Caco-2 (cell line): ENCODE measurements around the gene CNKSR3. TPM values are rescaled to one million over a fixed set of nuclear protein-coding genes. Genes with fewer than 3 reads are reported as not detected.

ENCODE experiments used
- BruUV-seq: library from RNA; stranded (reverse); fragments of 400-500 nt; replicated peaks from 2 replicates; lab custom pipeline; 2021; lab: Mats Ljungman, UMichigan
- CTCF ChIA-PET: fragments of 300-600 bp; sonication (Branson Sonifier 250); formaldehyde crosslinking; loops from one replicate; lab custom pipeline; 2022; ENCODE audit warnings: antibody characterized with exemption; lab: Charles Lee
- POLR2A ChIA-PET: fragments of 300-600 bp; sonication (Branson Sonifier 250); formaldehyde crosslinking; loops from one replicate; lab custom pipeline; 2022; ENCODE audit warnings: antibody characterized with exemption; lab: Charles Lee
- DNase-seq, 2 experiments: peaks; one replicate each; pipeline versions ENCODE4 v3.0.0 to v3.0.0-alpha.2; 2020 to 2022
- H3K27me3 ChIP-seq: replicated peaks from 2 replicates; pipeline ENCODE4 v1.6.0; 2011; ENCODE audit warnings: low read length; ENCODE audit not compliant: control insufficient read depth, insufficient read depth
- H3K36me3 ChIP-seq: 2 replicates; pipeline ENCODE4 v1.5.1; 2011; ENCODE audit warnings: low read length; ENCODE audit not compliant: control insufficient read depth, insufficient read depth
- H3K4me1 ChIP-seq: fragments of 250-450 bp; sonication (Bioruptor Pico); 2 replicates; pipeline ENCODE4 v1.5.1; 2020; ENCODE audit warnings: mild to moderate bottlenecking
- H3K4me3 ChIP-seq: 2 replicates; pipeline ENCODE4 v1.5.1; 2011; ENCODE audit warnings: low read depth, mild to moderate bottlenecking, control low read depth, low read length
- H3K9me3 ChIP-seq: fragments of 250-450 bp; sonication (Bioruptor Pico); 2 replicates; pipeline ENCODE4 v1.5.1; 2020; ENCODE audit warnings: mild to moderate bottlenecking, moderate library complexity
- H3K27ac Mint-ChIP-seq: one replicate; pipeline ENCODE4 v1.8.0; 2022; ENCODE audit warnings: mixed read lengths; ENCODE audit not compliant: unreplicated experiment
- H3K27me3 Mint-ChIP-seq: one replicate; pipeline ENCODE4 v1.8.0; 2022; ENCODE audit warnings: mixed read lengths; ENCODE audit not compliant: insufficient read depth, unreplicated experiment
- H3K36me3 Mint-ChIP-seq: one replicate; pipeline ENCODE4 v1.8.0; 2022; ENCODE audit warnings: mild to moderate bottlenecking, mixed read lengths; ENCODE audit not compliant: insufficient read depth, unreplicated experiment
- H3K4me1 Mint-ChIP-seq: one replicate; pipeline ENCODE4 v1.8.0; 2022; ENCODE audit warnings: low read depth, mixed read lengths; ENCODE audit not compliant: unreplicated experiment
- H3K4me3 Mint-ChIP-seq: one replicate; pipeline ENCODE4 v1.8.0; 2022; ENCODE audit warnings: mild to moderate bottlenecking, moderate library complexity, mixed read lengths; ENCODE audit not compliant: unreplicated experiment
- H3K9me3 Mint-ChIP-seq: one replicate; pipeline ENCODE4 v1.8.0; 2022; ENCODE audit warnings: mixed read lengths; ENCODE audit not compliant: unreplicated experiment
- intact Hi-C: fragments of 100-400 bp; cut with micrococcal nuclease; formaldehyde crosslinking; loops from one replicate; pipeline ENCODE4 v1.10.0; 2022; ENCODE audit not compliant: unreplicated experiment
- total RNA-seq: library from RNA; stranded (reverse); gene quantifications from 2 replicates; pipeline ENCODE4 v1.2.3, GENCODE V29; 2022
- TF ChIP-seq, protein P1 (sequence below), 2 experiments: fragments of 200-600 bp in 1 of 2; IDR thresholded peaks; 1 replicate in 1 of 2; 2 replicates in 1 of 2; pipeline versions ENCODE4 v1.5.1 to v1.8.0; 2011 to 2022; ENCODE audit warnings: antibody characterized with exemption in 1 of 2, control low read depth in 1 of 2, inconsistent platforms in 1 of 2, low read depth in 1 of 2, low read length in 1 of 2, mild to moderate bottlenecking in 1 of 2, moderate library complexity in 1 of 2; ENCODE audit not compliant: insufficient read depth in 1 of 2, severe bottlenecking in 1 of 2, unreplicated experiment in 1 of 2

CNKSR3 gene
- total RNA-seq, 1 experiment from 2014 or later = 33.1 TPM

GRCh38 chr6:154484942-154485341, 25.5 kb downstream of the CNKSR3 start:
- CTCF ChIA-PET = no interaction called here
- H3K4me1 ChIP-seq = peaks cover 24% of the 10 kb centered on the region

DNA sequence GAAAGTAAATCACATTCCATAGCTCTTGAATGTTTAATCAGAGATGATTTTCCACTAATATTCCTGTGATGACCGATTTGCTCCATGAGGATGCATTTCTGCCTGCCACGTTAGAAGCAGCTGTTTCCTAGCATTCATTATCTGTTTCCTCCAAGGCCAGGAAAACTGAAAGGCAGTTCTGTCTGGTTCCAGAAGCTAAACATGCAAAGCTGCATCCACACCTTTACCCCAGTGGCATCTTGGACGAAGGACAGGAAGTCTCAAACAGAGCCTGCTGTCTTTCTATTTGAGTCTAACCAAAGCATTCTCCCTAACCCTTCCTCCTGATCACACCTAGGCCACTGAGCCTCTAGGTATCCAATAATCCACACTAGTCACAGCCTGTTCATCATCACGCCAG, 27.6 kb downstream of the CNKSR3 start:
- peaks cover 24% of the 10 kb centered on the region for H3K4me1 Mint-ChIP-seq
- H3K4me3 ChIP-seq = no peak overlapping the region
- no peak for DNase-seq
- H3K4me1 ChIP-seq = peaks cover 20% of the 10 kb centered on the region
- intact Hi-C loops = no loop called here
- H3K36me3 Mint-ChIP-seq = peaks cover 2% of the 10 kb centered on the region
- ChIA-PET POLR2A (no interaction called here), CTCF (no interaction called here)
- no peaks in the 10 kb centered on the region for H3K27me3 Mint-ChIP-seq
- BruUV-seq = no TSS peak
- H3K9me3 Mint-ChIP-seq = no peaks in the 10 kb centered on the region
- TF ChIP-seq, protein P1, sequence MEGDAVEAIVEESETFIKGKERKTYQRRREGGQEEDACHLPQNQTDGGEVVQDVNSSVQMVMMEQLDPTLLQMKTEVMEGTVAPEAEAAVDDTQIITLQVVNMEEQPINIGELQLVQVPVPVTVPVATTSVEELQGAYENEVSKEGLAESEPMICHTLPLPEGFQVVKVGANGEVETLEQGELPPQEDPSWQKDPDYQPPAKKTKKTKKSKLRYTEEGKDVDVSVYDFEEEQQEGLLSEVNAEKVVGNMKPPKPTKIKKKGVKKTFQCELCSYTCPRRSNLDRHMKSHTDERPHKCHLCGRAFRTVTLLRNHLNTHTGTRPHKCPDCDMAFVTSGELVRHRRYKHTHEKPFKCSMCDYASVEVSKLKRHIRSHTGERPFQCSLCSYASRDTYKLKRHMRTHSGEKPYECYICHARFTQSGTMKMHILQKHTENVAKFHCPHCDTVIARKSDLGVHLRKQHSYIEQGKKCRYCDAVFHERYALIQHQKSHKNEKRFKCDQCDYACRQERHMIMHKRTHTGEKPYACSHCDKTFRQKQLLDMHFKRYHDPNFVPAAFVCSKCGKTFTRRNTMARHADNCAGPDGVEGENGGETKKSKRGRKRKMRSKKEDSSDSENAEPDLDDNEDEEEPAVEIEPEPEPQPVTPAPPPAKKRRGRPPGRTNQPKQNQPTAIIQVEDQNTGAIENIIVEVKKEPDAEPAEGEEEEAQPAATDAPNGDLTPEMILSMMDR (IDR thresholded peaks at IDR 0.05; ENCODE audit: insufficient read depth in 1 of 2, low read depth in 1 of 2, low read length in 1 of 2, severe bottlenecking in 1 of 2, unreplicated experiment in 1 of 2) = no peak
- H3K4me3 Mint-ChIP-seq = no peak overlapping the region
- no peaks in the 10 kb centered on the region for H3K27me3 ChIP-seq
- H3K9me3 ChIP-seq = no peaks in the 10 kb centered on the region
- H3K36me3 ChIP-seq = peaks cover 4% of the 10 kb centered on the region; the same call in 1 of the 2 replicates
- no peak overlapping the region for H3K27ac Mint-ChIP-seq

More at GRCh38 chr6:154484942-154485341, 25.5 kb downstream of the CNKSR3 start:
- Histone ChIP-seq H3K36me3 (no peaks in the 10 kb centered on the region; the same call in 1 of the 2 replicates), H3K4me3 (no peak overlapping the region), H3K27me3 (no peaks in the 10 kb centered on the region), H3K9me3 (no peaks in the 10 kb centered on the region)
- Mint-ChIP-seq H3K27me3 (no peaks in the 10 kb centered on the region), H3K4me1 (peaks cover 13% of the 10 kb centered on the region), H3K36me3 (no peaks in the 10 kb centered on the region), H3K27ac (no peak overlapping the region), H3K9me3 (no peaks in the 10 kb centered on the region), H3K4me3 (no peak overlapping the region)
- no TSS peak for BruUV-seq
- TF ChIP-seq, protein P1 (IDR thresholded peaks at IDR 0.05; ENCODE audit: insufficient read depth in 1 of 2, low read depth in 1 of 2, low read length in 1 of 2, severe bottlenecking in 1 of 2, unreplicated experiment in 1 of 2) = no peak
- no peak for DNase-seq
- POLR2A ChIA-PET = no interaction called here
- intact Hi-C loops = no loop called here

DNA sequence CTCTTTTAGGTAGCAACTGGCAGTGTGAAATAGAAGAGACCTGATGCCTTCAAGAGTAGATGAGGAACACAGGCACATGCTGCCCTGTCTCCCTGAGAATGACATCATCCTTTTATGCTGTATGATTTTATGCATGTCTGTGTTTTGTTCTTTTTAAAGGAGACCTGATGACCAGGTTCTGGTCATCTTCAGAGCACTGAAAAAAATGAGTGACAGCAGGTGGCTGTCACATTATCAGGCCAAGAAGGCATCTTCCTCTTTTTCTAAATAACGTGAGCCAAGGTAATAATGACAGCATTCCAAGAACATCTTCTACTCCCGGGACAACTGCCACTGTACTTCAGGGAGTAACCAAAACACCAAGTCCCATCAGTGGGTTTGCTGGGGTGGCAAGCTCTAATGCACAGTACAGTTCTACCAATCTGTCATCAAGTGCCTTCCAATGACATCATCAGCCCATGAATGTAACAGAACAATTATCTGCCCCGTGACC, 28.9 kb downstream of the CNKSR3 start:
- TF ChIP-seq, protein P1 (IDR thresholded peaks at IDR 0.05; ENCODE audit: insufficient read depth in 1 of 2, low read depth in 1 of 2, low read length in 1 of 2, severe bottlenecking in 1 of 2, unreplicated experiment in 1 of 2) = no peak
- H3K27ac Mint-ChIP-seq = no peak overlapping the region
- Histone ChIP-seq H3K4me3 (no peak overlapping the region), H3K9me3 (no peaks in the 10 kb centered on the region), H3K4me1 (peaks cover 14% of the 10 kb centered on the region; the same call in 1 of the 2 replicates), H3K36me3 (peaks cover 4% of the 10 kb centered on the region; the same call in 1 of the 2 replicates), H3K27me3 (no peaks in the 10 kb centered on the region)
- peaks cover 6% of the 10 kb centered on the region for H3K36me3 Mint-ChIP-seq
- no peak overlapping the region for H3K4me3 Mint-ChIP-seq
- H3K4me1 Mint-ChIP-seq = peaks cover 29% of the 10 kb centered on the region
- no peaks in the 10 kb centered on the region for H3K27me3 Mint-ChIP-seq
- no peak for DNase-seq
- POLR2A ChIA-PET = no interaction called here
- no peaks in the 10 kb centered on the region for H3K9me3 Mint-ChIP-seq
- no TSS peak for BruUV-seq
- CTCF ChIA-PET = no interaction called here
- intact Hi-C loops = no loop called here
